Activated CD8-positive, alpha-beta memory T cell treated with anti-CD3 and anti-CD28 coated beads, Interleukin-2, amount 50 U/mL, for 1 hour (primary cell): ENCODE data around the gene RAD54L.
"Not testable (repeated sequence)": the region's sequence is repeated elsewhere in the genome, so short reads cannot be mapped to it uniquely, and the experiment has no call there.

Source experiments
- DNase-seq: peaks from one replicate; pipeline ENCODE4 v3.0.0-alpha.2; 2020; ENCODE audit errors: extremely low read depth

Gene RAD54L

GRCh38 chr1:46247436-46248121, at the start of gene RAD54L:
RAD54L (plus strand) TSS chr1:46247763; CDS start chr1:46248406, 643 bp downstream.
- peak; percentile 90 for DNase-seq

- DNase-seq: no peak
These were observed 49.4 kb upstream of the RAD54L start, which contains the start of gene POMGNT1 for GRCh38 chr1:46197964-46198811. POMGNT1 (minus strand) TSS chr1:46198434; CDS start chr1:46197821, 613 bp downstream.

DNA sequence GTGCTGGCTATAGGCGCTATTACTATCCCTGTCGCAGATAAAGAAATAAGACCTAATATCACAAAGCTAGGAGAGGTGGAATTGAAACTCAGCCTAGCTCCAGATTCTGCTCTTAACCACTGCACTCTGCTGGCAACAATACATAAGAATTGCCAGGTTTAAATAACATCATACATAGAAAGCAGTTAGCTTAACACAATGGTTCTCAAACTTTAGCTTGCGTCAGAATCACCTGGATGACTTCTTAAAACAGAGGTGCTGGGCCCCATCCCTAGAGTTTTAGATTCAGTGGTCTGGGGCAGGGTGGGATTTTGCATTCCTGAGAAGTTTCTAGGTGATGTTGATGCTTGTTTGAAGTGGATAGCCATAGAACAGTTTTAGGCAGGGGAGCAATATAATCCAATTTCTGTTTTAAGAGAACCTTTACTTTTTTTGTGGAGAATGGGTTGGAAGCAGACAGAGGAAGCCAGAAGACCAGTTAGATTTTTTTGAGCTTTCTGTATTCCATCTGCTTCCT, 48.3 kb upstream of the RAD54L start:
- no peak for DNase-seq

- no peak for DNase-seq
These were observed 43.7 kb upstream of the RAD54L start for GRCh38 chr1:46203738-46204405.

GRCh38 chr1:46204406-46204742, 43.2 kb upstream of the RAD54L start:
- no peak for DNase-seq

- DNase-seq: no peak
These were observed 42.4 kb upstream of the RAD54L start for GRCh38 chr1:46205141-46205540.

GRCh38 chr1:46205791-46206190, 41.8 kb upstream of the RAD54L start:
- DNase-seq: no peak

DNA sequence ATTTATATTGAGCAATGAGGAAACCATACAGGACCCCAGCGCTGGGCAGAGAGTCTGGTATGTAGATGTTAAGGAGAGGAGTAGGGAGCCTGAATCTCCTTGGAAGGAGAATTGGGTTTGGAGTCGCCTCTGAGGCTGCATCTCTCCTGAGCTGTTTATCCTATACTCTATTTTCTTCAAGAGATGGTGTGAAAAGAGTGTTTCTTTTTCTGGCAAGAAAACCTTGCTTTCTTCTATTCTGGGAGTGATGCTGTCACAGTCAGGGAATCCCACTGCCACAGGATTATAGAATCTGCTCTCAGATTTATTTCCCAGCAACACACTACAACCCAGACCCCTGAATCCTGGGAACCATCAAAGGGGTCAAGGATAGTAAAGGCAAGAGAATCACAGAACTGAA, 41.2 kb upstream of the RAD54L start:
- no peak for DNase-seq

DNA sequence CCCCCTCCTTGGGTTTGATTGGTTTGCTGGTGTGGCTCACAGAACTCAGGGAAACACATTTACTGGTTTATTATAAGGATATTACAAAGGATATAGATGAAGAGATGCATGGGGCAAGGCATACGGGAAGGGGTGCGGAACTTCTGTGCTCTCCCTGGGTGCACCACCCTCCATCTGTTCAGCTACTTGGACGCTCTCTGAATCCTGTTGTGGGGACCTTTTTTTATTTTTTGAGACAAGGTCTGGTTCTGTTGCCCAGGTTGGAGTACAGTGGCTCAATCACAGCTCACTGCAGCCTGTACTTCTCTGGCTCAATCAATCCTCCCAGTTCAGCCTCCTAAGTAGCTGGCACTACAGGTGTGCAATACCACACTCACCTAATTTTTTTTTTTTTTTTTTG, 37.0 kb upstream of the RAD54L start:
- DNase-seq: no peak

GRCh38 chr1:46211051-46211450, 36.5 kb upstream of the RAD54L start:
- no peak for DNase-seq

DNA sequence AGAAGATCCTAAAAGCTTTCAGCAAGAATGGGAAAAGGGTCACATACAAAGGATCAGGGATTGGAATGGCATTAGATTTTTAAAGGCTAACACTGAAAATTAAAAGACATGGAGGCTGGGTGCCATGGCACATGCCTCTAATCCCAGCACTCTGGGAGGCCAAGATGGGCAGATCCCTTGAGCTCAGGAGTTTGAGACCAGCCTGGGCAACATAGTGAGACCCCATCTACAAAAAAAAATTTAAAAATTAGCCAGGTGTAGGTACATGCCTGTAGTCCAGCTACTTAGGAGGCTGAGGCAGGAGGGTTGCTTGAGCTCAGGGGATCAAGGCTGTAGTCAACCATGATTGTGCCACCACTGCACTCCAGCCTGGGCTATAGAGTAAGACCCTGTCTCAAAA, 32.1 kb upstream of the RAD54L start:
- DNase-seq: no peak

GRCh38 chr1:46218443-46218842, 29.1 kb upstream of the RAD54L start:
- DNase-seq: no peak

DNA sequence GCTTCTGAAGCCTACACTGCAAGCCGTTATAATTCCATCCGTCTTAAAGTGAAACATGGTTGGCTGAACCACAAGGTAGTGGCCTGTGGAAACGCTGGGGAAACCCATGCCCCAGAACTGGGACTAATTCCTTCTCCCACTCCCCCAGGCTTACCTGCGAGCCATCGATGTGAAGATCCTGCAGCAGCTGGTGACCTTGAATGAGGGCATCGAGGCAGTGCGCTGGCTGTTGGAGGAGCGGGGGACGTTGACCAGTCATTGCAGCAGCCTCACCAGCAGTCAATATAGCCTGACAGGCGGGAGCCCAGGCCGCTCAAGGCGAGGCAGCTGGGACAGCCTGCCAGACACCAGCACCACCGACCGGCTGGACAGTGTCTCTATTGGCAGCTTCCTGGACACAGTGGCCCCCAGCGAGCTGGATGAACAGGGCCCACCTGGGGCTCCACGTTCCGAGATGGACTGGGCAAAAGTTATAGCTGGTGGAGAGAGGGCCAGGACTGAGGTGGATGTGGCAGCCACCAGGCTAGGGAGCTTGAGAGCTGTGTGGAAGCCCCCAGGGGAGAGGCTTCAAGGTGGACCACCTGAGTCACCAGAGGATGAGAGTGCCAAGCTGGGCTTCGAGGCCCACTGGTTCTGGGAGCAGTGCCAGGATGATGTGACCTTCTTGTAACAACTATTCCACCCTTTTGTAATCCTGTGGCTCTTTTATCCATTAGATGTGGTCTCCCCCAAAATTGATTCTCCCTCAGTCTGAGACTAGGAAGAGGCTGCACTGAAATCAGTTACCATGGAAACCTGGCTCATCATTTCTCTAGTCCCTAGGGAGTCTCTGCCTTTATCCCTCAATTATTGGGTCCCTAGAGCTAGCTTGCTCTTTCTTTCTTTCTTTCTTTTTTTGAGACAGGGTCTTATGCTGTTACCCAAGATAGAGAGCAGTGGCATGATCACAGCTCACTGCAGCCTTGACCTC, 27.7 kb upstream of the RAD54L start:
- DNase-seq: no peak

GRCh38 chr1:46220808-46221207, 26.8 kb upstream of the RAD54L start:
- DNase-seq: no peak

- no peak for DNase-seq
These were observed 25.8 kb upstream of the RAD54L start for GRCh38 chr1:46221749-46222148.

GRCh38 chr1:46223055-46223454, 24.5 kb upstream of the RAD54L start:
- not testable (repeated sequence) for DNase-seq

GRCh38 chr1:46223472-46223943, 24.1 kb upstream of the RAD54L start:
- peak; percentile 26 for DNase-seq

- no peak for DNase-seq
These were observed 22.6 kb upstream of the RAD54L start for GRCh38 chr1:46224966-46225365.

DNA sequence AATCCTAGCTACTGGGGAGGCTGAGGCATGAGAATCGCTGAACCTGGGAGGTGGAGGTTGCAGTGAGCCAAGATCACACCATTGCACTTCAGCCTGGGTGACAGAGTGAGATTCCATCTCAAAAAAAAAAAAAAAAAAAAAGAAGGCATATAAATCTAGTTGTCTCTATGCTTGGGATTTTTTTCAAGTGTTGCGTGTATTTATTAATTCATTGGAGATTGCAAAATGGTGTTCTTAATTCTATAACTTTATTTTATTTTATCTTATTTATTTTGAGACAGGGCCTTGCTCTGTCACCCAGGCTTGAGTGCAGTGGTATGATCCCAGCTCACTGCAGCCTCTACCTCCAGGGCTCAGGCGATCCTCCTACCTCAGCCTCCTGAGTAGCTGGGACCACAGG, 16.3 kb upstream of the RAD54L start:
- DNase-seq: not testable (repeated sequence)

- no peak for DNase-seq
These were observed 10.7 kb upstream of the RAD54L start for GRCh38 chr1:46236882-46237281.

GRCh38 chr1:46238865-46239264, 8.7 kb upstream of the RAD54L start:
- not testable (repeated sequence) for DNase-seq
